Measurements from ENCODE around the gene ARHGEF25. TPM values are rescaled to one million over a fixed set of nuclear protein-coding genes. Genes with fewer than 3 reads are reported as not detected.

The ARHGEF25 gene
- total and polyA plus RNA-seq, 2 of the 4 experiments (the other 2 are of a cell fraction), result 6.3 to 17.9 TPM

- no CpG with 5 or more reads among the region's 2 CpGs for WGBS, 2 experiments (ENCODE audit: extremely low coverage in 2 of 2, insufficient read length in 1 of 2)
- H3K4me1 ChIP-seq (ENCODE audit: control insufficient read depth, insufficient read depth, low read length), result peaks cover 9% of the 10 kb centered on the region
- dilution Hi-C loops (cut with HindIII; ENCODE audit: low sequenced_read_pairs, unreplicated experiment) (no loop called here), in situ Hi-C loops (cut with MboI; ENCODE audit: low sequenced_read_pairs) (no loop called here), intact Hi-C loops (cut with micrococcal nuclease) (no loop called here)
- ChIA-PET POLR2A (ENCODE audit: unreplicated experiment) (interaction anchor here (1.1 kb wide), 1 partner anchor 11 kb away, joined by 3 read pairs; the partner anchor contains the start of gene ARHGEF25), CTCF (interaction anchor here (0.7 to 0.8 kb wide), 2 partner anchors 9 to 33 kb away, joined by 3 read pairs; partner anchors contain the start of gene B4GALNT1)
- peaks cover 10% of the 10 kb centered on the region; the same call in 1 of the 2 replicates for H3K9me1 ChIP-seq (ENCODE audit: insufficient read depth, low read length)
- no peak overlapping the region for H2AFZ ChIP-seq (replicated peaks; ENCODE audit: low read length, poor library complexity)
- no peak overlapping the region for H3K4me3 ChIP-seq (ENCODE audit: insufficient read depth, low read depth, low read length)
- H3K27me3 ChIP-seq (ENCODE audit: control insufficient read depth, insufficient read depth, low read length), result no peaks in the 10 kb centered on the region
- no peak overlapping the region for H3K4me2 ChIP-seq (ENCODE audit: low read depth, low read length)
- H3K56ac ChIP-seq (ENCODE audit: extremely low read depth, insufficient read depth, low read length), result no peak overlapping the region
- no peaks in the 10 kb centered on the region for H3K9me3 ChIP-seq (ENCODE audit: control insufficient read depth, insufficient read depth, low read length)
- BruUV-seq (replicated peaks), result no TSS peak
- no peak overlapping the region for H2BK120ac ChIP-seq (ENCODE audit: low read depth, low read length)
- no peak overlapping the region for H2BK5ac ChIP-seq (ENCODE audit: low read depth, low read length, poor library complexity, severe bottlenecking)
- no peak overlapping the region for H3K23ac ChIP-seq (ENCODE audit: low read depth, low read length)
- no peak overlapping the region for H3K4ac ChIP-seq (ENCODE audit: low read depth, low read length)
- no peak overlapping the region for H3K27ac ChIP-seq (ENCODE audit: insufficient read depth, low read length)
- ATAC-seq (ENCODE audit: low read depth) (no peak), DNase-seq (no peak)
- no peak for TF ChIP-seq SMC3 (IDR thresholded peaks at IDR 0.05; ENCODE audit: low read depth, low read length)
- TF ChIP-seq RFX5 (IDR thresholded peaks at IDR 0.05; ENCODE audit: low read depth, low read length), result no peak
- TF ChIP-seq POLR2A (IDR thresholded peaks at IDR 0.05; ENCODE audit: low read depth, low read length), result no peak
- no peak for TF ChIP-seq CTCF (conservative IDR thresholded peaks at IDR 0.05; ENCODE audit: low read depth, low read length)
- TF ChIP-seq FOS (IDR thresholded peaks at IDR 0.05; ENCODE audit: low read depth, low read length), result no peak
- no peak for TF ChIP-seq MAFK (IDR thresholded peaks at IDR 0.05; ENCODE audit: low read depth, low read length)
- TF ChIP-seq RCOR1 (IDR thresholded peaks at IDR 0.05; ENCODE audit: insufficient replicate concordance, low read length), result no peak
- no peak for TF ChIP-seq RAD21 (IDR thresholded peaks at IDR 0.05; ENCODE audit: low read length)
- no peak overlapping the region for H2AK9ac ChIP-seq (replicated peaks; ENCODE audit: low read depth, low read length, poor library complexity)
- no peak overlapping the region for H3K9ac ChIP-seq (ENCODE audit: low read depth, low read length)
- H4K20me1 ChIP-seq (ENCODE audit: insufficient read depth, low read length), result no peaks in the 10 kb centered on the region
- no peak overlapping the region for H3K18ac ChIP-seq (ENCODE audit: low read depth, low read length)
- H4K8ac ChIP-seq (ENCODE audit: low read depth in 2 of 2, low read length in 2 of 2), result no peak overlapping the region
- no peak overlapping the region for H2BK15ac ChIP-seq (ENCODE audit: low read depth, low read length)
- no peak overlapping the region for H2AK5ac ChIP-seq (ENCODE audit: low read depth, low read length)
- H2BK20ac ChIP-seq (ENCODE audit: low read depth, low read length), result no peak overlapping the region
- no peak overlapping the region for H4K91ac ChIP-seq (ENCODE audit: insufficient read depth, low read depth, low read length)
- H3K36me3 ChIP-seq (ENCODE audit: control insufficient read depth, insufficient read depth, low read length), result peaks cover 18% of the 10 kb centered on the region
- H3K14ac ChIP-seq (replicated peaks; ENCODE audit: low read depth, low read length), result no peak overlapping the region
- H3K79me1 ChIP-seq (ENCODE audit: low read depth in 1 of 2, low read length in 2 of 2), result peaks cover 5 to 11% of the 10 kb centered on the region in 2 experiments; a peak in 2 of 4 replicates
- no peak overlapping the region for H4K5ac ChIP-seq (ENCODE audit: low read depth, low read length)
Observed at GRCh38 chr12:57600395-57600794, 10.8 kb upstream of the ARHGEF25 start.

Data from IMR-90 (cell line).